GM19467 (cell line): ENCODE measurements around the gene RCN1.
"Not testable (repeated sequence)": the region's sequence is repeated elsewhere in the genome, so short reads cannot be mapped to it uniquely, and the experiment has no call there.

Experiments
- ATAC-seq: cut with Tn5 transposase; IDR thresholded peaks from one replicate; pipeline ENCODE4 v1.9.1; 2021; ENCODE audit warnings: mild to moderate bottlenecking, moderate library complexity; ENCODE audit not compliant: unreplicated experiment

RCN1 gene

GRCh38 chr11:32090545-32091370 is at the start of gene RCN1:
Gene RCN1 (plus strand): TSS chr11:32091074. CDS start chr11:32091197, 123 bp downstream.
- peak; percentile 50 for ATAC-seq

GRCh38 chr11:32043737-32044136 is 47.1 kb upstream of the RCN1 start:
- ATAC-seq: no peak

GRCh38 chr11:32044158-32044863 is 46.6 kb upstream of the RCN1 start:
- no peak for ATAC-seq

GRCh38 chr11:32045456-32045855 is 45.4 kb upstream of the RCN1 start:
- ATAC-seq: no peak

- ATAC-seq: no peak
These were observed 40.6 kb upstream of the RCN1 start for GRCh38 chr11:32050264-32050663.

- no peak for ATAC-seq
These were observed 38.7 kb upstream of the RCN1 start for GRCh38 chr11:32052215-32052614.

GRCh38 chr11:32053151-32053888 is 37.6 kb upstream of the RCN1 start:
- ATAC-seq: no peak

GRCh38 chr11:32055861-32056260 is 35.0 kb upstream of the RCN1 start:
- ATAC-seq: no peak

GRCh38 chr11:32056438-32056837 is 34.4 kb upstream of the RCN1 start:
- no peak for ATAC-seq

GRCh38 chr11:32059686-32060462 is 31.0 kb upstream of the RCN1 start:
- no peak for ATAC-seq

- ATAC-seq: no peak
These were observed 28.3 kb upstream of the RCN1 start for GRCh38 chr11:32062540-32062939.

GRCh38 chr11:32063031-32063430 is 27.8 kb upstream of the RCN1 start:
- ATAC-seq: not testable (repeated sequence)

- no peak for ATAC-seq
These were observed 24.8 kb upstream of the RCN1 start for GRCh38 chr11:32065865-32066629.

- no peak for ATAC-seq
These were observed 22.6 kb upstream of the RCN1 start for GRCh38 chr11:32068134-32068870.

- peak; percentile 55 for ATAC-seq
These were observed 21.4 kb upstream of the RCN1 start for GRCh38 chr11:32069361-32070058.

- ATAC-seq: no peak
These were observed 20.2 kb upstream of the RCN1 start for GRCh38 chr11:32070692-32071091.

- ATAC-seq: no peak
These were observed 19.1 kb upstream of the RCN1 start for GRCh38 chr11:32071811-32072210.

GRCh38 chr11:32072872-32073643 is 17.8 kb upstream of the RCN1 start:
- ATAC-seq: no peak
